HS-27A (cell line): ENCODE measurements around the gene PSMB5.

Experiments used
- DNase-seq: peaks from one replicate; pipeline ENCODE4 v3.0.0-alpha.2; 2012; ENCODE audit warnings: low read depth, missing footprints

The PSMB5 gene

GRCh38 chr14:23034498-23035302 is at the start of gene PSMB5:
PSMB5 (minus strand) TSS chr14:23034900; CDS start chr14:23034881, 19 bp downstream.
- DNase-seq = peak; percentile 96

GRCh38 chr14:23080474-23080873 is 45.8 kb upstream of the PSMB5 start:
- DNase-seq = no peak

DNA sequence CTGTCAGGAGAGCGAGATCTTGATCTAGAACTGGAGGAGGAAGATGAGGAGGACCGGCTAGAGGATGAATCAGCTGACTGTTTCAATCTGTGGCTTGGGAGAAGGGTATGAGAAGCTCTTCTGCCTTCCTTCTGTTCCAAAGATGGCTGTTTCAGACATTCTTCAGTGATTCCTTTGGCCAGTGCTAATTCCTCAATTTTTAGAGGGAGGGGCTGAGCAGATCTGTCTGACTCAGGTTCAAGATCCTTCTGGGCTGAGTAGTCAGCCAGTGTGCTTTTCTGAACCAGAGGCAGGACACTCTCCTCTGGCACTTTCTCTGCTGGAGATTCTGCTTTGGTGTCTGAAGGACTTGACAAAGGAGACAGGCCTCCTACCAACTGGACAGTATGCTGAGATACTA is 45.0 kb upstream of the PSMB5 start:
- DNase-seq = no peak

- peak; percentile 95 for DNase-seq
These were observed 44.0 kb upstream of the PSMB5 start for GRCh38 chr14:23078692-23079116.

DNA sequence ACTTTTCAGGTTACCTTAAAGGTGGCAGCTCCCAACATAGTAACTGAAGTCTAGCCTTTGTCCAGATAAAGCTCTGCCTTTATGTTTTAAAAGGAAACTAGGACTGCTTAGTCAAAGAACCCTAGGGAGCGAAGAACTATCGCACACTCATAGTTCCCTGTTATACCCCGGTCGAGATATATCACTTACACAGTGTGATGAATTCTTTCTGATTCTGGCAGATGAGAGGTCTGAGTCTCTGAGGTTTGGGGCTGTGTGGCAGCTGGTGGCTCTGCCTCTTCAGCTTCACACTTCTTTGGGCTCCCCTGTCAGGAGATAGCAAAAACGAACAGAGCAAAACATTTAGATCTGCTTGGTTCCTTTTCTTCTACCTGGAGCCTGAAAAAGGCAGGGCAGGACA is 43.3 kb upstream of the PSMB5 start:
- DNase-seq = no peak

DNA sequence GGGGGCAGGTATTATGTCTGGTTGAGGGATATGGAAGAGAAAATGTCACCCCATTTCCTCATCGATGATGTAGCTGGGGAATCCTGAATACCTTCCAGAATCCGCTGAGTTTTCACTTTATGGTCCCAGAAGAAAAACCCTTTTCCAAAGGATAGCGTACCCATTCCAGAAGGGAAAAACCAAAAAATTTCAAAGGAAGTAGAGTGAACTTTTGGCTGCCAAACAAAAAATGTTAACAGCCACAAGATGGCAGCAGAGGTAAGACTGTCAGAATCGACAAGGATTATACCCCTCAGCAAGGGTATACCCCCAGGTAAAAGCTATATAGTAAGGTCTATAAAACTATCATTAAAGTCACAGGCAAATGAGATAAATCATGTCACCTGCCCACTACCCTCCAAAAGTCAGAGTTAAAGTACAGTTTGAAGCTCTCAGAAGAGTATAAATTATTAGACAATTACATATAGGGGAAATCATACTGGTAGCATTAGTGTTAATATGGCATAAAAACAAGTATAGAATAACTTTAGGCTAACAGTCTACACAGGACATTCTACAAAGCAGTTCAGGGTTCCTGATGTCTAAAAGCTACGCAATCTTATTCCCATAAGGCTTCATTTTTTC is 42.2 kb upstream of the PSMB5 start:
- DNase-seq = no peak

DNA sequence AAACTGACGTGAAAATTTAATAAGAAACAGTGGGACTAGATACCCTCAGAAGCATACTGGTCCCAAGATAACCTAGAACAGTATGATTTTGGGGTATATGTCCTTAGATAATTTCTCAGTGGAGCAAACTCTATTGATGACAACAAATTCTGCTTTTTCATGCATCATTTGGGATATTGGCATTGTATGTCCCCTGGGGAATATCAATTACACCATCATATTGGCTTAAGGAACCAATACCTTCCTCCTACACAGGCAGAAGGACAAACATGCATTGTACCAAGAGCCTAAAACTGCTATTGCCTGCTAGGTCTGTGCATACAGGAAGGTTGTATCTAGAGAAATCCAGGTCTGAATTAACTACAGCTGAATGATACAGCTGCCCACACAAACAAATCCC is 40.2 kb upstream of the PSMB5 start:
- no peak for DNase-seq

DNA sequence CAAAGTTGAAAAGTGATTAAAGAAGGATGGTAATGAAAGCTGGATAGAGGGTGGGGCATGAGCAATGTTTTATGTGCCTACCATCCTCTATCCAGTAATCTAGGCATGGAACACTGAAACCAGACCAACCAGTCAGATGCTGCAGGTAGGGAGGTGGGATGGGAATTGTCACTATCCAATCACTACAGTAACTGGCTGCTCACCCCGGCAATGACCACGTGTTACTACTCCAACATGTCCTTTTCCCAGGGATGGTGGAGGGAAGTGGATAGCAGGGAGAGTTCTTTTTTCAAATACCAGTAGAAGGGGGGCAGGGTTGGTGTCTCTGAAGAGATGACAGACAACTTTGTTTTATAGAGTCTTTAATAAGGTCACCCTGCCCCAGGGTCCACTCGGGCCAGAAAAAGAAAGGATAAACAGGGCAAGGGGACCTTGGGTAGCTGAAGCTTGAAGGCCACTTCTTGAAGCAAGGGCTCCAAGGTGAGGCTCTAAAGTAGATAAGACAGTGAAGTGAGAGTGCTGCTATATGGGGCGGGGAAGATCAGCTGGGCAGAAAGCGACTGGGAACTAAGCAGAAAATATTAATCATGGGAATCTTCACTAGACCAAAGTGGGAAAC is 37.3 kb upstream of the PSMB5 start:
- no peak for DNase-seq

- DNase-seq = peak; percentile 71
These were observed 36.7 kb upstream of the PSMB5 start for GRCh38 chr14:23071244-23071920.

GRCh38 chr14:23070262-23071129 is 35.8 kb upstream of the PSMB5 start:
- DNase-seq = no peak

- DNase-seq = no peak
These were observed 34.7 kb upstream of the PSMB5 start for GRCh38 chr14:23069413-23069806.

- DNase-seq = peak; percentile 90
These were observed 34.2 kb upstream of the PSMB5 start for GRCh38 chr14:23068789-23069412.

GRCh38 chr14:23067847-23068788 is 33.4 kb upstream of the PSMB5 start:
- DNase-seq = no peak

GRCh38 chr14:23066855-23067744 is 32.4 kb upstream of the PSMB5 start:
- no peak for DNase-seq

DNA sequence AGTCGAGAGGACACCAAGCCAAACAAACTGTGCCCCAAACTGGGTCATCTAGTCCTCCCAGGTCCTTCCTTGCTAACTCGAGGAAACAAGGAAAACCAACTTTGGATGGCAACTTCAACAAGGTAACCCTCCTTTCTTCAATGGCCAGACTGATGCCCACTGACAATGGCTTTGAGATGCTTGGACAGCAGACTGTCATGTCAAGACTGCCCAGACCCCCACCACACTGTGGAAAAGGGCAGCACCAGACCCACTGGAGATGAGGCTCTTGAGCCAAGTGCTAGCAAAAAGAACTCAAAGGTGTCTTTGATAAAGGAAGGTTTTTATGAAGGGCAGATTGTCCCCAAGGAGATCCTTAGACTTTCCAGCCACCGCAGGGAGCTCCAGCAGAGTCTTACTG is 31.7 kb upstream of the PSMB5 start:
- no peak for DNase-seq

- no peak for DNase-seq
These were observed 28.9 kb upstream of the PSMB5 start for GRCh38 chr14:23063601-23064000.

DNA sequence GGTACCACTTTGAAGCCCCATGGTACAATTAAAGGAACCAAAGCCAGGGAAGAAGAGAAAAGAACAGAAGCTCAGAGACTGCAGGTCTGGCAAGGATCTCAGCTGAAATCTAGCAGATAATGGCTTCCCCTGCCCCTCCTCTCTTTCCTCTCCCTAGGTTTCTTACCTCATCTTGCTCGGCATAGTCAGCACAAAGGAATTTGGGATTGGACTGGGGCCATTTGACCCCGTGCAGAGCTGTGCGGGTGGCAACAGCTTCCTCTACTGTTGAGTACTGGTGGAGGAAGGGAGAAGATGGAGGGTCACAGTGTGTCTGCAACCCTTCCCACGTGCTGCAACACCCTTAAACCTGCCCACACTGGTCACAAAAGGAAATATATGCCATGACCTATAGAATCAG is 27.3 kb upstream of the PSMB5 start:
- peak; percentile 94 for DNase-seq

DNA sequence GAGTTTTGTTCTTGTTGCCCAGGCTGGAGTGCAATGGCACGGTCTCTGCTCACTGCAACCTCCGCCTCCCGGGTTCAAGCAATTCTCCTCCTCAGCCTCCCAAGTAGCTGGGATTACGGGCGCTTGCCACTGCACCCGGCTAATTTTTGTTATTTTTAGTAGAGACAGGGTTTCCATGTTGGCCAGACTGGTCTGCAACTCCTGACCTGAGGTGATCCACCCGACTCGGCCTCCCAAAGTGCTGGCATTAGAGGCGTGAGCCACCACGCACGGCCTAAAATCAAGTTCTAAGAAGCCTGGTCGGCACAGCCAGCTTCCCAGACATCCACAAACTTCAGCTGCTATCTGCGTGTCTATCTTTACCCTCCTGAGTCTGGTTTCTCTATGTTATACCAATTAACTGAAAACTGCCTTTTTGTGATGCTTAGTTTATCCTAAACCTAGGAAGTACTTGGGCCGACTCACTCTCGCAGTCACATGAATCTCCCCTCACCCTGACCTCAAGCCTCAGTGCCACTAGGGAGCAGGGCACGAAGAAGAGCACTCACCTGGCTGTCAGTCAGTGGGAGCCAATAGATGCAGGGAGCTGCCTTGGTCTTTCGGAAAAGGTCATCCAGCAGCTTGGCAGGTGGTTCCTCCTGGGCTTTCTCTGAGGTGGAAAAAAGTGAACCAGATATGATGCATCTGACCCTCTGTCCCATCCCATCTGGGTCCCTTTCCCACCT is 26.0 kb upstream of the PSMB5 start:
- no peak for DNase-seq
